8988T (cell line): ENCODE results near the gene ECHDC3.

ENCODE experiments used
- DNase-seq: peaks from one replicate; pipeline ENCODE4 v3.0.0; 2011

Gene ECHDC3

GRCh38 chr10:11754620-11755019, 12.4 kb downstream of the ECHDC3 start:
- no peak for DNase-seq

GRCh38 chr10:11755512-11756263, 13.5 kb downstream of the ECHDC3 start:
- DNase-seq = no peak

- DNase-seq = no peak
These were observed 14.7 kb downstream of the ECHDC3 start for GRCh38 chr10:11756766-11757315.

- no peak for DNase-seq
These were observed 15.3 kb downstream of the ECHDC3 start for GRCh38 chr10:11757454-11757820.

- peak; percentile 77 for DNase-seq
These were observed 15.8 kb downstream of the ECHDC3 start for GRCh38 chr10:11757821-11758463.

GRCh38 chr10:11758527-11759236, 16.5 kb downstream of the ECHDC3 start:
- DNase-seq = no peak

GRCh38 chr10:11759347-11759746, 17.2 kb downstream of the ECHDC3 start:
- DNase-seq = no peak

GRCh38 chr10:11760151-11760550, 18.0 kb downstream of the ECHDC3 start:
- DNase-seq = no peak

GRCh38 chr10:11760861-11761260, 18.7 kb downstream of the ECHDC3 start:
- DNase-seq = no peak

- no peak for DNase-seq
These were observed 19.2 kb downstream of the ECHDC3 start for GRCh38 chr10:11761431-11761830.

GRCh38 chr10:11762706-11763500, 20.7 kb downstream of the ECHDC3 start:
- DNase-seq = no peak

GRCh38 chr10:11763501-11763861, 21.3 kb downstream of the ECHDC3 start:
- no peak for DNase-seq

GRCh38 chr10:11765141-11765540, 23.0 kb downstream of the ECHDC3 start:
- DNase-seq = no peak

GRCh38 chr10:11772575-11773288, 30.6 kb downstream of the ECHDC3 start:
- DNase-seq = no peak

- no peak for DNase-seq
These were observed 31.7 kb downstream of the ECHDC3 start for GRCh38 chr10:11773761-11774441.

GRCh38 chr10:11775412-11775811, 33.2 kb downstream of the ECHDC3 start:
- no peak for DNase-seq

GRCh38 chr10:11776080-11776479, 33.9 kb downstream of the ECHDC3 start:
- DNase-seq = no peak

GRCh38 chr10:11781114-11781513, 38.9 kb downstream of the ECHDC3 start:
- no peak for DNase-seq

GRCh38 chr10:11782793-11783557, 40.8 kb downstream of the ECHDC3 start:
- DNase-seq = peak; percentile 36

- DNase-seq = no peak
These were observed 41.3 kb downstream of the ECHDC3 start for GRCh38 chr10:11783558-11783865.

GRCh38 chr10:11787374-11787773, 45.2 kb downstream of the ECHDC3 start:
- DNase-seq = no peak
